ENCODE data around the gene TYROBP. TPM values are rescaled to one million over a fixed set of nuclear protein-coding genes. Genes with fewer than 3 reads are reported as not detected.

The TYROBP gene
- total and polyA plus RNA-seq, 7 experiments from 2014 or later = 2.3 to 428 (median 17.3) TPM; not detected in 1

- intact Hi-C loops (cut with micrococcal nuclease) = no loop called here
- no peak overlapping the region for H3K27ac ChIP-seq (ENCODE audit: low read depth, low read length)
- Mint-ChIP-seq H3K27me3 (no peaks in the 10 kb centered on the region), H3K9me3 (peaks cover 0 to 10% (median 0%) of the 10 kb centered on the region in 11 donors), H3K36me3 (peaks cover 5 to 17% (median 9%) of the 10 kb centered on the region in 5 donors), H3K4me1 (peaks cover 16 to 42% (median 34%) of the 10 kb centered on the region in 7 donors), H3K27ac (peak overlapping the region in 2 of 9 donors; percentile 29 to 74), H3K4me3 (no peak overlapping the region)
- H3K9me3 ChIP-seq (ENCODE audit: control insufficient read depth in 2 of 3, low read length in 3 of 3) = no peaks in the 10 kb centered on the region
- H3K4me3 ChIP-seq (ENCODE audit: low read length) = no peak overlapping the region
- H3K36me3 ChIP-seq (ENCODE audit: control insufficient read depth in 2 of 3, insufficient read depth in 3 of 3, low read length in 3 of 3) = peaks cover 0 to 36% (median 0%) of the 10 kb centered on the region in 3 experiments
- H3K4me1 ChIP-seq (ENCODE audit: control insufficient read depth in 2 of 2, insufficient read depth in 2 of 2, low read length in 2 of 2) = peaks cover 5 to 9% of the 10 kb centered on the region in 2 donors
- DNase-seq = no peak
- no peaks in the 10 kb centered on the region for H3K27me3 ChIP-seq (ENCODE audit: control insufficient read depth in 2 of 2, insufficient read depth in 2 of 2, low read length in 2 of 2)
- POLR2A ChIA-PET = no interaction called here
- CTCF ChIA-PET = interaction anchor here (0.9 kb wide), 1 partner anchor 14 kb away, joined by 4 read pairs; no protein-coding TSS in a partner anchor
- no peak for ATAC-seq
These were observed 36.5 kb upstream of the TYROBP start for GRCh38 chr19:35944556-35944955.

GRCh38 chr19:35943321-35944301, 35.5 kb upstream of the TYROBP start:
- ATAC-seq (no peak), DNase-seq (no peak)
- Histone ChIP-seq H3K27ac (ENCODE audit: low read depth, low read length) (no peak overlapping the region), H3K27me3 (ENCODE audit: control insufficient read depth in 2 of 2, insufficient read depth in 2 of 2, low read length in 2 of 2) (no peaks in the 10 kb centered on the region), H3K9me3 (ENCODE audit: control insufficient read depth in 2 of 3, low read length in 3 of 3) (no peaks in the 10 kb centered on the region), H3K36me3 (ENCODE audit: control insufficient read depth in 2 of 3, insufficient read depth in 3 of 3, low read length in 3 of 3) (peaks cover 0 to 46% (median 0%) of the 10 kb centered on the region in 3 experiments), H3K4me1 (ENCODE audit: control insufficient read depth in 2 of 2, insufficient read depth in 2 of 2, low read length in 2 of 2) (peaks cover 5 to 11% of the 10 kb centered on the region in 2 donors), H3K4me3 (ENCODE audit: low read length) (no peak overlapping the region)
- peak overlapping the region in 7 of 9 donors; percentile 29 to 86 (median 60) for H3K27ac Mint-ChIP-seq
- H3K4me3 Mint-ChIP-seq = no peak overlapping the region
- H3K9me3 Mint-ChIP-seq = peaks cover 0 to 10% (median 0%) of the 10 kb centered on the region in 11 donors
- no peaks in the 10 kb centered on the region for H3K27me3 Mint-ChIP-seq
- POLR2A ChIA-PET = no interaction called here
- intact Hi-C loops (cut with micrococcal nuclease) = no loop called here
- CTCF ChIA-PET = interaction anchor here (0.9 to 1.5 kb wide), 2 partner anchors 13 to 15 kb away, joined by 4 read pairs; no protein-coding TSS in a partner anchor
- peaks cover 5 to 17% (median 11%) of the 10 kb centered on the region in 5 donors for H3K36me3 Mint-ChIP-seq
- H3K4me1 Mint-ChIP-seq = peaks cover 14 to 39% (median 32%) of the 10 kb centered on the region in 7 donors

- peaks cover 22 to 44% (median 36%) of the 10 kb centered on the region in 7 donors for H3K4me1 Mint-ChIP-seq
- no peak overlapping the region for H3K4me3 Mint-ChIP-seq
- peaks cover 10 to 18% of the 10 kb centered on the region in 2 donors for H3K4me1 ChIP-seq (ENCODE audit: control insufficient read depth in 2 of 2, insufficient read depth in 2 of 2, low read length in 2 of 2)
- peaks cover 0 to 2% (median 0%) of the 10 kb centered on the region in 11 donors for H3K9me3 Mint-ChIP-seq
- CTCF ChIA-PET = interaction anchor here (1.9 kb wide), 1 partner anchor 17 kb away, joined by 5 read pairs; no protein-coding TSS in a partner anchor
- no peaks in the 10 kb centered on the region for H3K9me3 ChIP-seq (ENCODE audit: control insufficient read depth in 2 of 3, low read length in 3 of 3)
- DNase-seq (no peak), ATAC-seq (no peak)
- POLR2A ChIA-PET = interaction anchor here (0.7 kb wide), 1 partner anchor 8 kb away, joined by 3 read pairs; no protein-coding TSS in a partner anchor
- H3K27ac Mint-ChIP-seq = peak overlapping the region in 2 of 9 donors; percentile 33 to 56
- no peaks in the 10 kb centered on the region for H3K27me3 Mint-ChIP-seq
- H3K36me3 Mint-ChIP-seq = peaks cover 5 to 18% (median 12%) of the 10 kb centered on the region in 5 donors
- no peak overlapping the region for H3K4me3 ChIP-seq (ENCODE audit: low read length)
- no peak overlapping the region for H3K27ac ChIP-seq (ENCODE audit: low read depth, low read length)
- no peaks in the 10 kb centered on the region for H3K27me3 ChIP-seq (ENCODE audit: control insufficient read depth in 2 of 2, insufficient read depth in 2 of 2, low read length in 2 of 2)
- intact Hi-C loops (cut with micrococcal nuclease) = no loop called here
- H3K36me3 ChIP-seq (ENCODE audit: control insufficient read depth in 2 of 3, insufficient read depth in 3 of 3, low read length in 3 of 3) = peaks cover 0 to 47% (median 0%) of the 10 kb centered on the region in 3 experiments
These were observed 34.1 kb upstream of the TYROBP start for GRCh38 chr19:35942235-35942634.

GRCh38 chr19:35940839-35941238, 32.7 kb upstream of the TYROBP start:
- no peak for ATAC-seq
- intact Hi-C loops (cut with micrococcal nuclease) = no loop called here
- peaks cover 23 to 49% (median 44%) of the 10 kb centered on the region in 7 donors for H3K4me1 Mint-ChIP-seq
- Histone ChIP-seq H3K36me3 (ENCODE audit: control insufficient read depth in 2 of 3, insufficient read depth in 3 of 3, low read length in 3 of 3) (peaks cover 0 to 47% (median 0%) of the 10 kb centered on the region in 3 experiments), H3K27me3 (ENCODE audit: control insufficient read depth in 2 of 2, insufficient read depth in 2 of 2, low read length in 2 of 2) (no peaks in the 10 kb centered on the region), H3K4me3 (ENCODE audit: low read length) (no peak overlapping the region), H3K9me3 (ENCODE audit: control insufficient read depth in 2 of 3, low read length in 3 of 3) (no peaks in the 10 kb centered on the region), H3K4me1 (ENCODE audit: control insufficient read depth in 2 of 2, insufficient read depth in 2 of 2, low read length in 2 of 2) (peaks cover 14 to 24% of the 10 kb centered on the region in 2 donors), H3K27ac (ENCODE audit: low read depth, low read length) (no peak overlapping the region)
- no peaks in the 10 kb centered on the region for H3K9me3 Mint-ChIP-seq
- no peaks in the 10 kb centered on the region for H3K27me3 Mint-ChIP-seq
- no peak for DNase-seq
- ChIA-PET CTCF (interaction anchor here (0.6 to 1.9 kb wide), 2 partner anchors 18 to 34 kb away, joined by 3 to 5 read pairs; no protein-coding TSS in a partner anchor), POLR2A (interaction anchor here (1.1 to 1.3 kb wide), 2 partner anchors 13 to 18 kb away, joined by 3 to 8 read pairs; no protein-coding TSS in a partner anchor)
- peak overlapping the region in 5 of 9 donors; percentile 0 to 47 (median 26) for H3K27ac Mint-ChIP-seq
- H3K4me3 Mint-ChIP-seq = no peak overlapping the region
- H3K36me3 Mint-ChIP-seq = peaks cover 5 to 18% (median 12%) of the 10 kb centered on the region in 5 donors

- H3K9me3 ChIP-seq (ENCODE audit: control insufficient read depth in 2 of 3, low read length in 3 of 3) = no peaks in the 10 kb centered on the region
- no peaks in the 10 kb centered on the region for H3K27me3 ChIP-seq (ENCODE audit: control insufficient read depth in 2 of 2, insufficient read depth in 2 of 2, low read length in 2 of 2)
- Mint-ChIP-seq H3K36me3 (peaks cover 5 to 18% (median 12%) of the 10 kb centered on the region in 5 donors), H3K27me3 (no peaks in the 10 kb centered on the region), H3K27ac (peak overlapping the region in 1 of 9 donors; percentile 26), H3K4me3 (peak overlapping the region in 1 of 10 donors; percentile 31), H3K4me1 (peaks cover 21 to 52% (median 48%) of the 10 kb centered on the region in 7 donors), H3K9me3 (no peaks in the 10 kb centered on the region)
- DNase-seq = no peak
- H3K36me3 ChIP-seq (ENCODE audit: control insufficient read depth in 2 of 3, insufficient read depth in 3 of 3, low read length in 3 of 3) = peaks cover 0 to 45% (median 0%) of the 10 kb centered on the region in 3 experiments
- no peak for ATAC-seq
- no peak overlapping the region for H3K4me3 ChIP-seq (ENCODE audit: low read length)
- peaks cover 19 to 30% of the 10 kb centered on the region in 2 donors for H3K4me1 ChIP-seq (ENCODE audit: control insufficient read depth in 2 of 2, insufficient read depth in 2 of 2, low read length in 2 of 2)
- H3K27ac ChIP-seq (ENCODE audit: low read depth, low read length) = no peak overlapping the region
- ChIA-PET CTCF (interaction anchor here (0.8 kb wide), 1 partner anchor 20 kb away, joined by 3 read pairs; no protein-coding TSS in a partner anchor), POLR2A (interaction anchor here (1.3 kb wide), 1 partner anchor 19 kb away, joined by 3 read pairs; no protein-coding TSS in a partner anchor)
- intact Hi-C loops (cut with micrococcal nuclease) = no loop called here
These were observed 32.1 kb upstream of the TYROBP start for GRCh38 chr19:35940078-35940775.
